GM10266 (cell line): ENCODE data around the gene CSMD2.

ENCODE experiments used
- DNase-seq: peaks from one replicate; pipeline ENCODE4 v3.0.0; 2012; ENCODE audit errors: extremely low spot score
- TF ChIP-seq, protein P1 (sequence below): IDR thresholded peaks from 2 replicates; pipeline ENCODE4 v1.5.1; 2012; ENCODE audit warnings: mild to moderate bottlenecking, low read depth; ENCODE audit not compliant: control insufficient read depth, insufficient read depth; ENCODE audit errors: missing control alignments

The CSMD2 gene

DNA sequence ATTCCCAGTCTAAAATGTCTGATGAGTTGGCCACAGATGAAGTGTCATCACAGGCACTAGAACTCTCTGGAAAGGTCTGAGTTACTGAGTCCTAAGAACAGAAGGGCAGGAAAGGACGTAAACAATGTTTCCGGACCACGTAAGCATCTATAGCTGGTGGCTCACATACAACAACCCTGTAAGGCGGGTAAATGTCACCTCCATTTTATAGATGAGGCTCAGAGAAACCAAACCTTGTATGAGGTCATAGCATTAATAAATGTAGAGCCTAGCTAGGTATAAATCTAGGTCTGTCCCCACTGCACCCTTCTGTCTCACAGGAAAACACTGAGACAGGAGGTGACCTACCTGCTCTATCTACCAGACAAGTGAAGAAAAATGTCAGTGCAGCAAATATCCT, 86.6 kb downstream of the CSMD2 start:
- TF ChIP-seq, protein P1, sequence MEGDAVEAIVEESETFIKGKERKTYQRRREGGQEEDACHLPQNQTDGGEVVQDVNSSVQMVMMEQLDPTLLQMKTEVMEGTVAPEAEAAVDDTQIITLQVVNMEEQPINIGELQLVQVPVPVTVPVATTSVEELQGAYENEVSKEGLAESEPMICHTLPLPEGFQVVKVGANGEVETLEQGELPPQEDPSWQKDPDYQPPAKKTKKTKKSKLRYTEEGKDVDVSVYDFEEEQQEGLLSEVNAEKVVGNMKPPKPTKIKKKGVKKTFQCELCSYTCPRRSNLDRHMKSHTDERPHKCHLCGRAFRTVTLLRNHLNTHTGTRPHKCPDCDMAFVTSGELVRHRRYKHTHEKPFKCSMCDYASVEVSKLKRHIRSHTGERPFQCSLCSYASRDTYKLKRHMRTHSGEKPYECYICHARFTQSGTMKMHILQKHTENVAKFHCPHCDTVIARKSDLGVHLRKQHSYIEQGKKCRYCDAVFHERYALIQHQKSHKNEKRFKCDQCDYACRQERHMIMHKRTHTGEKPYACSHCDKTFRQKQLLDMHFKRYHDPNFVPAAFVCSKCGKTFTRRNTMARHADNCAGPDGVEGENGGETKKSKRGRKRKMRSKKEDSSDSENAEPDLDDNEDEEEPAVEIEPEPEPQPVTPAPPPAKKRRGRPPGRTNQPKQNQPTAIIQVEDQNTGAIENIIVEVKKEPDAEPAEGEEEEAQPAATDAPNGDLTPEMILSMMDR = no peak
- DNase-seq = no peak

DNA sequence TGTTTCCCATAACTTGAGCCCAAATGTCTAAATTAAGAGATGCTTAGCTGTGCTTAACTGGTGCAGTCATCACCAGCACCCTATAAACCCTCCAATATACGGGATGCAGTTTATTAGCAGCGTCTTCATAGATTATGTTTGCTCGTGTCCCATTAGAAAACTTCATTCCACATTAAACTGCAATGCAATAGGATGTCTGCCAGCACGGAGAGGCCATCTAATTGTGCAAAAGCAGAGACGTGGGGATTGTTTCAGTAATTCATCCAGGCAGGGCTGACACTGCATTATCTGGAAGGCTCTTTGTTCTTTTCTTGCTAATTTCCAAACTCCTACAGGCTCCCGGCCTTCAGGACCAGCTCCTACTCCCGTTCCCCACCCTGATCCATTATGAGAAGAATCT, 89.5 kb downstream of the CSMD2 start:
- no peak for DNase-seq
- TF ChIP-seq, protein P1 = no peak

DNA sequence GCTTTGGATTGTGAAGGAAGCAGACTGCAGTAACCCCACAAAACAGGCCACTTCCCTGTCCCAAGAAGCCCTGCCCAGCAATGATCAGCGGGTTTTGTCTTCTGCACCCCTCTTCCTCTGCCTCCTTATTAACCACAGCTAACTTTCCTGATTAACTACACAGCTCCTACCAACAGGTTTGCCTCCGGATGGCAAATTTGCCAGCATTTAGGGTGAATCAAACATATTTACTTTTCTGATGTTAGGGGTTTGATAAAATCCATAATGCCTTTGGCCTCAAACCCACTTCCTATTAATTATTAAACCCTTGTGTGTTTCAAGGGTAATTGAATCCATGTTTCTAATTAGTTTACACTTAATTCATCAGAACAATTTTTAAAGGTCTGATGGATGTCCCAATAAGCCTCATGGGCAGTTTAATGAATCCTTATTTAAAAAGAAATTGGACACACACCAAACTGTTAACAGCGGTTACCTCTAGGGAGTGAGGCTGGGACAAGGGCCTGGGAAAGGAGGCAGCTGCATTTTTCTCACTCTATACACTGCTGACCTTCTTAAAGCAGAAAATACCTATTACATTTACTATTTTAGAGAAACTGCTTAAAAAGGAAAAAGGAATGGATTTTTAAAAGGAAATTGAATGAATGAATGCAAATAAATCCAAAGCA, 91.9 kb downstream of the CSMD2 start:
- no peak for DNase-seq
- TF ChIP-seq, protein P1 = no peak

DNA sequence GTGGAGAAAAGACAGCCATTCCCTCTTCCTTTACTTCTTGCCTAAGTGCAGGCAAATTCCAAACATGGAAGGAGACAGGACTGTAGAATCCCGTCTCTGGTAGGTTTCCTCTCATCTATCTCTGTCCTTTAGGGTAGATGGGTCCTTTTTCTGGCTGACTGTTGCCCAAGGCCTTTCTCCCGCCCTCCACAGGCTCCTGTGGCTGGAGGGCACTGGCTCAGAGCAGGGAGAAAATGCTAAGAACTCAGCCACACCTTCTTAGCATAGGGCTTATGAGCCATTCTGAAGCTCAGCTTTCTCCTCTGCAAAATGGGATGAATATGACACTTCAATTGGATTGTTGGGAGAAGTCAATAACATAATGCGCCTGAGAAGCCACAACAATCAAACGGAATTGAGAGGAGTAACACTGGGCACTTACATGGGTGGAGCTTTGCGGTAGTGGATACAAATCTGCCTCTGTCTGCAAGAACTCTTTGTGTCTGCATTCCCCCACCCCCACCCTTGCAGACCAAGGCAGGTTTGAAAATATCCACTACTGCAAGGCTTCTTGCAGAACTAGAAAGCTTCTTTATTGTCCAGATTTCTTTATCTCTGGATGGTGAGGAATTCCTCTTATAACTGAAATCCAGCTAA, 94.7 kb downstream of the CSMD2 start:
- TF ChIP-seq, protein P1 = no peak
- DNase-seq = no peak

DNA sequence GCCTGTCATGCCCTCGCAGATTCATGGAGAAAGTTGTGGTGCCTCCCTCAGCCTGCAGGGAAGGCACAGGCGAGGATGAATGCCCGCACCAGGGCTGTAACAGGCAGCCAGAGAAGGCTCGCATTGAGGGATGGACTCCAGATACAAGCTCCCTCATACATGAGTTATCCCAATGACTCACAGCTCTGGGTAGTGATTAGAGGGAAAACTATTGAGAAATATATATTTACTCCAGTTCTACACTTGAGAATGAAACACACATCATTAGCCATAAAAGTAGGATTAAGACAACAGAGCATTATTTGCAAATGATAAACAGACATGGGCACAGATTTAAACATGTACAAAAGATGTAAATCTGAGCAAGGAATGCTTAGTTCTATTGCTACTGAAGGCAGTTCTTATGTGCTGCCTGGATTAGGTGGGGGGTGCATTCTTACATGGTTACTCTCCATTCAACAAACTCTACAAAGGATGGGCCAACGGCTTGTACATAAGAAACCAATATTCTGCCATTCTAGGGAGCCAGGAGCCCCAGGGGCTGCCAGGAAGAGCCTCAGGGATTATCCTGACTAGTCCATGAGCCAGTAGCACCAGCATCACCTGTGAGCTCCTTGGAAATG, 97.9 kb downstream of the CSMD2 start:
- TF ChIP-seq, protein P1 = no peak
- no peak for DNase-seq

DNA sequence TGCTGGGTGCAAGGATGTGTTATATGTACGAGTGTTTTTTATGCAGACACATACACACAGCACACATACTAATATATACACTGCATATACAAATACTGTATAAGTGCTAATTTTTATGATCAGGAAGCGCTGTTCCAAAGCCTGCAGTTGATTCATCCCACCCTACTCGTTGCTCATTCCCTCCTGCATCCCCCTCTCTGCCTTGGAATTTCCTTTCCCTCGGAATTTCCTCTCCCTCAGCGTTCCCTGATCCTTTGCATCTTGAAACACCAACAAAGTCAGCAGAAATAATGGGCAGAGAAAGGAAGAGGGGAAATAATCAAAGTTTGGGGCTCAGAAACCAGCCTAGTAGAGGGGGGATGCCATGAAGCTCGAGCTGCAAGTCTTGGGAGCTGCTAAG, 98.9 kb downstream of the CSMD2 start:
- TF ChIP-seq, protein P1 = no peak
- DNase-seq = no peak

DNA sequence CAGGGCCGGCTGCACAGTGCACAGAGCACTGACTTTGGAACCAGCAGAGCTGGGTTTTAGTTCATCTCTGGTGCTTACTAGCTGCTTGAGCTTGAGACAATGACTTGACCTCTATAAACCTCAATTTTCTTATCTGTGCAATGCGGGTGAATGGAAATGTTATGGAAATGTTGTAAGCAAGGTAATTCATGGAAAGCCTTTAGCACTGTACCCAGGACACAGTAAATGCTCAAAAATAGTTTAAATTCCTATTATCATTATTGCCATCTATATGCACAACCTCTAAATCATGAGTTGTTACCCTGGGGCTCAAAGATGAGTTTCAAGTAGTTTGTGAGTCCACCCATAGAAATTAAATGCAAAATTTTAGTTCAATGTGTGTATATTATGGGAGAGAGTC, 99.5 kb downstream of the CSMD2 start:
- no peak for DNase-seq
- TF ChIP-seq, protein P1 = no peak
